Fibroblast of lung (primary cell): Measurements from ENCODE around the gene MTREX. TPM values are rescaled to one million over a fixed set of nuclear protein-coding genes. Genes with fewer than 3 reads are reported as not detected.

ENCODE experiments used
- DNase-seq, 2 donors: peaks; one replicate each; pipeline versions ENCODE4 v3.0.0 to v3.0.0-alpha.2; 2010; ENCODE audit warnings: low read depth in 2 of 2
- H2AFZ ChIP-seq: 2 replicates; pipeline ENCODE4 v1.5.1; 2012; ENCODE audit warnings: low read length, control low read depth, inconsistent platforms
- H3K27ac ChIP-seq: 2 replicates; pipeline ENCODE4 v1.5.1; 2011; ENCODE audit warnings: low read length, control low read depth; ENCODE audit not compliant: insufficient read depth
- H3K27me3 ChIP-seq: 2 replicates; pipeline ENCODE4 v1.5.1; 2011; ENCODE audit warnings: mild to moderate bottlenecking, low read length; ENCODE audit not compliant: control insufficient read depth, insufficient read depth
- H3K36me3 ChIP-seq: 2 replicates; pipeline ENCODE4 v1.5.1; 2011; ENCODE audit warnings: low read length; ENCODE audit not compliant: control insufficient read depth, insufficient read depth
- H3K4me1 ChIP-seq: 2 replicates; pipeline ENCODE4 v1.5.1; 2011; ENCODE audit warnings: low read length; ENCODE audit not compliant: control insufficient read depth, insufficient read depth; ENCODE audit errors: extremely low read depth
- H3K4me2 ChIP-seq: 2 replicates; pipeline ENCODE4 v1.5.1; 2011; ENCODE audit warnings: low read length, control low read depth; ENCODE audit not compliant: insufficient read depth; ENCODE audit errors: extremely low read depth
- H3K4me3 ChIP-seq, 4 experiments: fragments of 200-600 bp in 1 of 4; sonication (generic) in 1 of 4; replicated peaks in 1 of 4; 2 replicates each; pipeline ENCODE4 v1.5.1; 2011 to 2016; ENCODE audit warnings: low read length in 4 of 4, low read depth in 3 of 4, mild to moderate bottlenecking in 3 of 4, control low read depth in 2 of 4, inconsistent platforms in 1 of 4, mixed read lengths in 1 of 4; ENCODE audit not compliant: insufficient read depth in 1 of 4; ENCODE audit errors: control extremely low read depth in 1 of 4
- H3K79me2 ChIP-seq: 2 replicates; pipeline ENCODE4 v1.5.1; 2012; ENCODE audit warnings: mild to moderate bottlenecking, low read length, inconsistent platforms; ENCODE audit not compliant: control insufficient read depth, insufficient read depth
- H3K9ac ChIP-seq: 2 replicates; pipeline ENCODE4 v1.5.1; 2011; ENCODE audit warnings: mild to moderate bottlenecking, low read length, control low read depth; ENCODE audit not compliant: insufficient read depth
- H3K9me3 ChIP-seq: 2 replicates; pipeline ENCODE4 v1.5.1; 2012; ENCODE audit warnings: low read depth, low read length; ENCODE audit not compliant: control insufficient read depth, insufficient read depth
- H4K20me1 ChIP-seq: 2 replicates; pipeline ENCODE4 v1.5.1; 2011; ENCODE audit warnings: low read length; ENCODE audit not compliant: control insufficient read depth, insufficient read depth; ENCODE audit errors: extremely low read depth
- CTCF ChIP-seq, 2 donors: IDR thresholded peaks in 1 of 2; conservative IDR thresholded peaks in 1 of 2; 1 replicate in 1 of 2; 2 replicates in 1 of 2; pipeline ENCODE4 v1.5.1; 2011 to 2012; ENCODE audit warnings: low read length in 2 of 2, control low read depth in 1 of 2, inconsistent platforms in 1 of 2, low read depth in 1 of 2, mild to moderate bottlenecking in 1 of 2
- EZH2 ChIP-seq: IDR thresholded peaks from 2 replicates; pipeline ENCODE4 v1.5.1; 2012; ENCODE audit warnings: low read length, control low read depth, mild to moderate bottlenecking; ENCODE audit errors: missing control alignments
- polyA plus RNA-seq, 2 donors: library from polyadenylated mRNA; depleted of rRNA in 1 of 2; stranded (reverse) in 1 of 2; unstranded in 1 of 2; fragments of >200 nt; gene quantifications; 2 replicates each; pipeline ENCODE4 v1.2.1, GENCODE V29; 2011 to 2012; ENCODE audit warnings: missing spikeins in 1 of 2
- total RNA-seq: library from RNA; depleted of rRNA; stranded (reverse); fragments of >200 nt; gene quantifications from 2 replicates; pipeline ENCODE4 v1.2.1, GENCODE V29; 2014

MTREX gene
- total and polyA plus RNA-seq, 2 donors (not counting 1 experiment from before 2014, with no cell fraction given), result 54.1 to 85.7 TPM

DNA sequence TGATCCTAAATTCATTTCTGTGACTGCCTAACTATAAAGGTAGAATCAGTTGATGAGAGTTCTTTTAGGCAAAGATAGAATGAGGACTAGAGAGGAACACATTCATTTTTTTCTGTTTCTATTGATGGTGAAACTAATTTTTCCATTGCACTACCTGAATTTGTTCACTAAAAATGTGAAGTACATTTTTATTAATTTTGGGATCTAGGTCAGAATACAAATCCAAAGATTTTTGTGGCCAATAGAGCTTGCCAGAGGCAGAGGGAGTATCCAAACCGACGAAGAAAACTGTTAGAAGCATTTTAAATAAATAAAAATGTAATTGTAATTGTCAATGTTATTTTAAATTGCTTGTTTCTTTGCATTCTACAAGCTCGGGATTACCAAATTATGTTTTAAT is 78.1 kb downstream of the MTREX start:
- DNase-seq, result no peak
- Histone ChIP-seq H3K4me1 (no peaks in the 10 kb centered on the region), H3K9me3 (no peaks in the 10 kb centered on the region), H3K9ac (no peak overlapping the region), H2AFZ (no peak overlapping the region), H3K4me3 (no peak overlapping the region), H4K20me1 (no peaks in the 10 kb centered on the region), H3K4me2 (no peak overlapping the region), H3K36me3 (peaks cover 2% of the 10 kb centered on the region), H3K27me3 (no peaks in the 10 kb centered on the region), H3K27ac (no peak overlapping the region), H3K79me2 (no peaks in the 10 kb centered on the region)
- TF ChIP-seq CTCF (conservative IDR thresholded peaks at IDR 0.05 in 1 of 2, IDR thresholded peaks at IDR 0.05 in 1 of 2; ENCODE audit: low read depth in 1 of 2, low read length in 2 of 2), result no peak
- no peak for TF ChIP-seq EZH2

- no peak for DNase-seq
- no peak overlapping the region for H2AFZ ChIP-seq
- H3K27me3 ChIP-seq, result no peaks in the 10 kb centered on the region
- H4K20me1 ChIP-seq, result no peaks in the 10 kb centered on the region
- TF ChIP-seq EZH2 (no peak), CTCF (conservative IDR thresholded peaks at IDR 0.05 in 1 of 2, IDR thresholded peaks at IDR 0.05 in 1 of 2; ENCODE audit: low read depth in 1 of 2, low read length in 2 of 2) (no peak)
- H3K9me3 ChIP-seq, result no peaks in the 10 kb centered on the region
- no peak overlapping the region for H3K4me3 ChIP-seq
- H3K36me3 ChIP-seq, result peaks cover 2% of the 10 kb centered on the region
- H3K79me2 ChIP-seq, result no peaks in the 10 kb centered on the region
- H3K9ac ChIP-seq, result no peak overlapping the region
- H3K4me1 ChIP-seq, result no peaks in the 10 kb centered on the region
- H3K27ac ChIP-seq, result no peak overlapping the region
- H3K4me2 ChIP-seq, result no peak overlapping the region
Measured at GRCh38 chr5:55386356-55386755, 78.6 kb downstream of the MTREX start.

DNA sequence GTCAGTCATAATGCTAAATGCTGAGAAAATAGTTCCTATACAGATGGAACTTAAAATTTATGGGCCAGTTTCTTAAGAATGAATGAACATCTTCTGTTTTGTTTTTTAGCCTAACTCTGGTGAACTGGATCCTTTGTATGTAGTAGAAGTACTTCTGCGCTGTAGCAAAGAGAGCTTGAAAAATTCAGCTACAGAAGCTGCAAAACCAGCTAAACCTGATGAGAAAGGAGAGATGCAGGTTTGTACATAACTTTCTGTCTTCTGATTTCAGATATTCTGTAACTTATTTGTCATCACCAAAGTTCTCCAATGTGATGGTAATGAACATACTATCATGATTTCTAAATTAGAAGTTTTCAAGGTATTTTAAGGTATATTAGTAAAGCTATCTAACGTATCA is 80.1 kb downstream of the MTREX start:
- H3K4me2 ChIP-seq, result no peak overlapping the region
- no peak overlapping the region for H3K9ac ChIP-seq
- peaks cover 4% of the 10 kb centered on the region for H3K36me3 ChIP-seq
- H3K27me3 ChIP-seq, result no peaks in the 10 kb centered on the region
- H3K4me3 ChIP-seq, result no peak overlapping the region
- no peak for TF ChIP-seq EZH2
- TF ChIP-seq CTCF (conservative IDR thresholded peaks at IDR 0.05 in 1 of 2, IDR thresholded peaks at IDR 0.05 in 1 of 2; ENCODE audit: low read depth in 1 of 2, low read length in 2 of 2), result no peak
- no peaks in the 10 kb centered on the region for H4K20me1 ChIP-seq
- H2AFZ ChIP-seq, result no peak overlapping the region
- H3K27ac ChIP-seq, result no peak overlapping the region
- H3K79me2 ChIP-seq, result no peaks in the 10 kb centered on the region
- H3K9me3 ChIP-seq, result no peaks in the 10 kb centered on the region
- DNase-seq, result no peak
- no peaks in the 10 kb centered on the region for H3K4me1 ChIP-seq
